K562 (cell line): ENCODE results near the gene GCNT2. TPM values are rescaled to one million over a fixed set of nuclear protein-coding genes. Genes with fewer than 3 reads are reported as not detected.

ENCODE experiments used
- ATAC-seq: fragments of 200-7000 bp; cut with Tn5 transposase; 3 replicates; pipeline ENCODE4 v1.9.1; 2020; ENCODE audit warnings: moderate library complexity
- BruUV-seq: library from RNA; stranded (reverse); fragments of 400-500 nt; replicated peaks from 2 replicates; lab custom pipeline; 2021; lab: Mats Ljungman, UMichigan
- CTCF ChIA-PET: fragments of 300-600 bp; formaldehyde crosslinking; extraction: SDS; loops from one replicate; lab custom pipeline; 2021; ENCODE audit warnings: low intra/inter-chr PET ratio; lab: Yijun Ruan, JAX
- POLR2A ChIA-PET: fragments of 300-600, 350-650 bp; sonication (Branson Sonifier 250); formaldehyde crosslinking; extraction: SDS; loops from one replicate; lab custom pipeline; 2021; ENCODE audit warnings: antibody characterized with exemption, inconsistent platforms; lab: Yijun Ruan, JAX
- DNase-seq, 4 experiments: peaks; one replicate each; pipeline versions ENCODE4 v3.0.0 to v3.0.0-alpha.2; 2011 to 2018; ENCODE audit warnings: low spot score in 3 of 4, mixed read lengths in 3 of 4; ENCODE audit errors: extremely low read depth in 1 of 4
- FAIRE-seq: peaks from 2 replicates; lab custom pipeline; 2011; peaks lifted over from hg19 to GRCh38; lab: Jason Lieb, UNC
- H2AFZ ChIP-seq: 2 replicates; pipeline ENCODE4 v1.6.0; 2011; ENCODE audit warnings: low read depth, low read length, control low read depth, inconsistent platforms
- H3K27ac ChIP-seq: fragments of 200-600 bp; 3 replicates; pipeline ENCODE4 v1.8.0; 2011; ENCODE audit warnings: low read depth, mild to moderate bottlenecking, control low read depth, inconsistent platforms, low read length, moderate library complexity, mixed read lengths; ENCODE audit errors: extremely low read depth
- H3K27me3 ChIP-seq, 2 experiments: fragments of 300-600 bp in 1 of 2; 2 replicates in 1 of 2; 3 replicates in 1 of 2; pipeline versions ENCODE4 v1.6.0 to v1.8.0; 2011; ENCODE audit warnings: inconsistent platforms in 2 of 2, low read length in 2 of 2, mild to moderate bottlenecking in 1 of 2, mixed read lengths in 1 of 2, moderate library complexity in 1 of 2; ENCODE audit not compliant: control insufficient read depth in 2 of 2, insufficient read depth in 2 of 2
- H3K36me3 ChIP-seq: fragments of 300-600 bp; 3 replicates; pipeline ENCODE4 v1.8.0; 2011; ENCODE audit warnings: mild to moderate bottlenecking, low read length, inconsistent platforms; ENCODE audit not compliant: control insufficient read depth, insufficient read depth
- H3K4me1 ChIP-seq, 2 experiments: fragments of 200-600 bp in 1 of 2; replicated peaks in 1 of 2; 2 replicates in 1 of 2; 3 replicates in 1 of 2; pipeline versions ENCODE4 v1.5.1 to v1.8.0; 2011; ENCODE audit warnings: inconsistent platforms in 2 of 2, low read length in 2 of 2, mild to moderate bottlenecking in 1 of 2, mixed read lengths in 1 of 2, moderate library complexity in 1 of 2; ENCODE audit not compliant: control insufficient read depth in 2 of 2, insufficient read depth in 2 of 2
- H3K4me2 ChIP-seq: 2 replicates; pipeline ENCODE4 v1.6.1; 2011; ENCODE audit warnings: low read length, control low read depth, inconsistent platforms, mixed read lengths; ENCODE audit not compliant: insufficient read depth
- H3K4me3 ChIP-seq: fragments of 200-600 bp; sonication (generic), shearing (Covaris generic); 2 replicates; pipeline ENCODE4 v1.5.1; 2016; ENCODE audit warnings: control low read depth, inconsistent platforms
- H3K79me2 ChIP-seq: fragments of 200-600 bp; 3 replicates; pipeline ENCODE4 v1.8.0; 2011; ENCODE audit warnings: low read length, inconsistent platforms; ENCODE audit not compliant: control insufficient read depth, insufficient read depth
- H3K9ac ChIP-seq, 2 experiments: 2 replicates each; pipeline versions ENCODE4 v1.6.0 to v1.6.1; 2011; ENCODE audit warnings: low read depth in 2 of 2, low read length in 2 of 2, control low read depth in 1 of 2, inconsistent platforms in 1 of 2, mild to moderate bottlenecking in 1 of 2, mixed read lengths in 1 of 2; ENCODE audit not compliant: insufficient read depth in 1 of 2
- H3K9me1 ChIP-seq: one replicate; pipeline ENCODE4 v1.6.0; 2011; ENCODE audit warnings: inconsistent platforms, mild to moderate bottlenecking, low read length, moderate library complexity; ENCODE audit not compliant: control insufficient read depth, insufficient read depth
- H3K9me3 ChIP-seq: replicated peaks from 2 replicates; pipeline ENCODE4 v1.5.1; 2011; ENCODE audit warnings: low read depth, low read length, inconsistent platforms; ENCODE audit not compliant: control insufficient read depth, insufficient read depth
- H4K20me1 ChIP-seq: replicated peaks from 2 replicates; pipeline ENCODE4 v1.6.1; 2011; ENCODE audit warnings: low read length, inconsistent platforms, mixed read lengths; ENCODE audit not compliant: control insufficient read depth, insufficient read depth
- ADNP ChIP-seq: fragments of 200-800 bp; sonication (Bioruptor generic); IDR thresholded peaks from 2 replicates; pipeline ENCODE4 v1.6.1; 2016; ENCODE audit warnings: missing genetic modification characterization, missing compliant biosample characterization
- BCOR ChIP-seq: fragments of 450-650 bp; IDR thresholded peaks from 2 replicates; pipeline ENCODE4 v1.6.1; 2016
- DNMT1 ChIP-seq: fragments of 450-650 bp; IDR thresholded peaks from 2 replicates; pipeline ENCODE4 v1.6.1; 2016; ENCODE audit warnings: antibody characterized with exemption, mild to moderate bottlenecking
- ELK3 ChIP-seq: fragments of 450-650 bp; formaldehyde crosslinking; IDR thresholded peaks from 2 replicates; pipeline ENCODE4 v1.4.0; 2020; ENCODE audit warnings: mild to moderate bottlenecking
- HNRNPUL1 ChIP-seq: fragments of 200-400 bp; formaldehyde crosslinking; IDR thresholded peaks from 2 replicates; pipeline ENCODE4 v1.6.1; 2017; ENCODE audit warnings: low read length
- MXI1 ChIP-seq: IDR thresholded peaks from 2 replicates; pipeline ENCODE4 v1.6.1; 2011; ENCODE audit warnings: low read depth, mild to moderate bottlenecking, improper control_type of control experiment, low read length
- RBM25 ChIP-seq: fragments of 200-400 bp; formaldehyde crosslinking; IDR thresholded peaks from 2 replicates; pipeline ENCODE4 v1.6.1; 2018; ENCODE audit warnings: low read length, low read depth, moderate library complexity; ENCODE audit not compliant: severe bottlenecking
- ZC3H4 ChIP-seq: sonication (generic); formaldehyde crosslinking; IDR thresholded peaks from 2 replicates; pipeline ENCODE4 v1.9.0; 2021; ENCODE audit warnings: missing genetic modification reagents, borderline replicate concordance
- ZNF23 ChIP-seq: fragments of 250-450 bp; sonication (Bioruptor Pico); IDR thresholded peaks from 2 replicates; pipeline ENCODE4 v1.4.0; 2020; ENCODE audit warnings: mild to moderate bottlenecking
- ZZZ3 ChIP-seq: fragments of 450-650 bp; IDR thresholded peaks from 2 replicates; pipeline ENCODE4 v1.6.1; 2016; ENCODE audit warnings: antibody characterized with exemption, mild to moderate bottlenecking, moderate library complexity
- WGBS: fragments of 100-300 bp; shearing (Covaris generic); methylation state at CpG from one replicate; pipeline ENCODE4 v1.1.6; 2016; ENCODE audit warnings: low coverage, mixed read lengths; ENCODE audit not compliant: insufficient coverage; ENCODE audit errors: missing lambda C conversion rate; 5-methylcytosine and 5-hydroxymethylcytosine counted together
- in situ Hi-C: fragments of 300-500 bp; cut with MboI; formaldehyde crosslinking; loops from 4 replicates; pipeline ENCODE4 v1.15.0; 2018; ENCODE audit warnings: inconsistent platforms, mixed read lengths
- intact Hi-C: fragments of 100-400 bp; cut with micrococcal nuclease; formaldehyde crosslinking; loops from 2 replicates; pipeline ENCODE4 v1.14.2; 2022
- polyA plus RNA-seq, 8 experiments: library from polyadenylated mRNA; depleted of rRNA in 4 of 8; stranded (reverse) in 5 of 8; unstranded in 3 of 8; fragments of >200 nt; fragmentation: Nextera tagmentation in 2 of 8; fragmentation: Illumina TruSeq in 1 of 8; extraction: Ambion mirVana in 2 of 8; extraction: Trizol in 1 of 8; gene quantifications; 2 replicates each; pipeline versions ENCODE4 v1.2.1 to v1.2.3, GENCODE V29; 2011 to 2014; ENCODE audit warnings: inconsistent platforms in 1 of 8, missing spikeins in 1 of 8
- total RNA-seq, 7 experiments: library from RNA; depleted of rRNA in 6 of 7; stranded (reverse); fragments of >200 nt in 6 of 7; fragmentation: Illumina TruSeq in 2 of 7; extraction: Trizol in 2 of 7; gene quantifications; 2 replicates each; pipeline versions ENCODE4 v1.2.1 to v1.2.3, GENCODE V29; 2011 to 2021; ENCODE audit warnings: low replicate concordance in 1 of 7
- TF ChIP-seq, protein P1 (sequence below): sonication (generic); formaldehyde crosslinking; IDR thresholded peaks from 2 replicates; pipeline ENCODE4 v1.8.0; 2022; ENCODE audit warnings: mild to moderate bottlenecking, missing genetic modification reagents, borderline replicate concordance

Gene GCNT2
- total and polyA plus RNA-seq, 9 of the 15 experiments (the other 6 are each of a cell fraction or from before 2014, with no cell fraction given) = 0.78 to 2.6 (median 1.6) TPM

- in situ Hi-C loops (no loop called here), intact Hi-C loops (no loop called here)
- no peaks in the 10 kb centered on the region for H3K9me3 ChIP-seq
- no peak for DNase-seq
- no peak for ATAC-seq
- H4K20me1 ChIP-seq = no peaks in the 10 kb centered on the region
- no peak for FAIRE-seq
- no peak overlapping the region for H3K27ac ChIP-seq
- no peak overlapping the region for H3K4me3 ChIP-seq
- H3K4me2 ChIP-seq = no peak overlapping the region
- H3K4me1 ChIP-seq = 0 out of 5 replicates have a peak, but pooled peaks cover 0 to under 1% of the 10 kb centered on the region in 2 experiments
- 10% methylated on average over 1 of the region's 1 CpG for WGBS
- H3K27me3 ChIP-seq = no peaks in the 10 kb centered on the region
- H3K79me2 ChIP-seq = no peaks in the 10 kb centered on the region
- CTCF ChIA-PET = no interaction called here
- H3K36me3 ChIP-seq = no peaks in the 10 kb centered on the region
- POLR2A ChIA-PET = interaction anchor here (0.7 kb wide), 1 partner anchor 327 kb away, joined by 3 read pairs; no protein-coding TSS in a partner anchor
- TF ChIP-seq RBM25 = peak; percentile 84
- TF ChIP-seq ADNP (tag) = peak; percentile 72
- peak; percentile 71; the same call in 1 of the 2 replicates for TF ChIP-seq BCOR
- no peak for TF ChIP-seq HNRNPUL1
- TF ChIP-seq MXI1 = no peak
- no peak overlapping the region for H3K9ac ChIP-seq
- H2AFZ ChIP-seq = no peak overlapping the region
- no peaks in the 10 kb centered on the region for H3K9me1 ChIP-seq
- BruUV-seq = no TSS peak
These were observed 106.6 kb downstream of the GCNT2 start for GRCh38 chr6:10627800-10628199.

GRCh38 chr6:10630178-10630577 is 109.0 kb downstream of the GCNT2 start:
- Histone ChIP-seq H3K4me1 (peaks cover 0 to 13% of the 10 kb centered on the region in 2 experiments; a peak in 2 of 5 replicates), H3K9me3 (no peaks in the 10 kb centered on the region), H3K36me3 (no peaks in the 10 kb centered on the region), H2AFZ (no peak overlapping the region), H3K79me2 (no peaks in the 10 kb centered on the region), H3K9me1 (no peaks in the 10 kb centered on the region), H3K4me2 (no peak overlapping the region), H3K9ac (no peak overlapping the region), H3K27me3 (no peaks in the 10 kb centered on the region), H3K4me3 (no peak overlapping the region), H4K20me1 (no peaks in the 10 kb centered on the region), H3K27ac (no peak overlapping the region)
- intact Hi-C loops = no loop called here
- no peak for DNase-seq
- no peak for ATAC-seq
- ChIA-PET CTCF (no interaction called here), POLR2A (interaction anchor here (0.7 kb wide), 1 partner anchor 16 kb away, joined by 4 read pairs; no protein-coding TSS in a partner anchor)
- WGBS = 10% methylated on average over 1 of the region's 1 CpG
- in situ Hi-C loops = no loop called here
- no TSS peak for BruUV-seq
- FAIRE-seq = no peak
- TF ChIP-seq ZZZ3 = no peak
- TF ChIP-seq MXI1 = no peak
- TF ChIP-seq, protein P1, sequence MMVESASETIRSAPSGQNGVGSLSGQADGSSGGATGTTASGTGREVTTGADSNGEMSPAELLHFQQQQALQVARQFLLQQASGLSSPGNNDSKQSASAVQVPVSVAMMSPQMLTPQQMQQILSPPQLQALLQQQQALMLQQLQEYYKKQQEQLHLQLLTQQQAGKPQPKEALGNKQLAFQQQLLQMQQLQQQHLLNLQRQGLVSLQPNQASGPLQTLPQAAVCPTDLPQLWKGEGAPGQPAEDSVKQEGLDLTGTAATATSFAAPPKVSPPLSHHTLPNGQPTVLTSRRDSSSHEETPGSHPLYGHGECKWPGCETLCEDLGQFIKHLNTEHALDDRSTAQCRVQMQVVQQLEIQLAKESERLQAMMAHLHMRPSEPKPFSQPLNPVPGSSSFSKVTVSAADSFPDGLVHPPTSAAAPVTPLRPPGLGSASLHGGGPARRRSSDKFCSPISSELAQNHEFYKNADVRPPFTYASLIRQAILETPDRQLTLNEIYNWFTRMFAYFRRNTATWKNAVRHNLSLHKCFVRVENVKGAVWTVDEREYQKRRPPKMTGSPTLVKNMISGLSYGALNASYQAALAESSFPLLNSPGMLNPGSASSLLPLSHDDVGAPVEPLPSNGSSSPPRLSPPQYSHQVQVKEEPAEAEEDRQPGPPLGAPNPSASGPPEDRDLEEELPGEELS (CRISPR knock-in tag) = no peak
- TF ChIP-seq DNMT1 = no peak
- no peak for TF ChIP-seq ZC3H4 (CRISPR knock-in tag)
- no peak for TF ChIP-seq ZNF23
- TF ChIP-seq ELK3 (CRISPR knock-in tag) = no peak
